ENCODE results near the gene CDH2.

The CDH2 gene

GRCh38 chr18:27959101-27959500 is 217.8 kb downstream of the CDH2 start:
- TF ChIP-seq CTCF (conservative IDR thresholded peaks at IDR 0.05; ENCODE audit: low read depth): no peak
- CTCF ChIA-PET: no interaction called here
- POLR2A ChIA-PET (ENCODE audit: low non-redundant PET): no interaction called here
- DNase-seq (ENCODE audit: low spot score): no peak
- no peak overlapping the region for H3K27ac ChIP-seq

GRCh38 chr18:27956001-27956640 is 220.8 kb downstream of the CDH2 start:
- no peak for DNase-seq (ENCODE audit: low spot score)
- POLR2A ChIA-PET (ENCODE audit: low non-redundant PET): no interaction called here
- TF ChIP-seq CTCF (conservative IDR thresholded peaks at IDR 0.05; ENCODE audit: low read depth): no peak
- no peak overlapping the region for H3K27ac ChIP-seq
- CTCF ChIA-PET: no interaction called here

DNA sequence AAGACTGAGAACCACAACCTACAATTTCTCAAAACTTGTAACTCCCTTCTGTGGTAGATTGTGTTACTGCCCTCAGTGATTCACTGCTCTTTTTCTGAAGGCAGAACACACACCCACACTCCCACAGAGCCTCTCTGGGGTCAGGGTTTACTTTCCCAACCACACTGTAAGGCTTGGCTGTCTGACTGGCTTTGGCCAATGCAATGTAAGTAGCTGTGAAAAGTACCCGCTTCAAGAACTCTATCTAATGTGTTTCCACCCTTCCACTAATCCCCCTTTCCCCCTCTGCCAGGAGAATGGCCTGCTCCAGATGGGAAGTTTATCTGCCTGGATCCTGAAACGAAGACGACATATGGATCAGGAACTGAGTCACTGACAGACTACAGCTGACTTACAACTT is 222.7 kb downstream of the CDH2 start:
- no peak for TF ChIP-seq CTCF (conservative IDR thresholded peaks at IDR 0.05; ENCODE audit: low read depth)
- CTCF ChIA-PET: no interaction called here
- no peak for DNase-seq (ENCODE audit: low spot score)
- POLR2A ChIA-PET (ENCODE audit: low non-redundant PET): no interaction called here
- H3K27ac ChIP-seq: no peak overlapping the region

DNA sequence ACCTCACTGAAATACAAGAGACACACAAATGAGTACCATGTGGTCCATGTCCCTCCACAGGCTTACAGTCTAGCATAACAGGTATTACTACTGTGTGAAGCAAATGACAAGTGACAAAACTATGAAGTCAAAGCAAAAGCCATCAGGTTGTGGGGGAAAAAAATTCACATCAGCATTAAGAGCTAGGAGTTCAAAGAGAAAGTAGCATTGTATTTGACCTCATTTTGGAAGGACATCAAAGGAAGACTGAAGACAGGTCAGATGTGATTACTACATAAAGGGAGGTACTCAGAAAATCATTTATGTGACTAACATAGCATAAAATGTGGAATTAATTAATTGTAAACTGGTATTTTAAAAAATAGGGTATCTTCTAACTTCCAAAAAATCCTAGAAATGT is 224.2 kb downstream of the CDH2 start:
- ChIA-PET POLR2A (ENCODE audit: low non-redundant PET) (no interaction called here), CTCF (no interaction called here)
- H3K27ac ChIP-seq: no peak overlapping the region
- no peak for DNase-seq (ENCODE audit: low spot score)
- TF ChIP-seq CTCF (conservative IDR thresholded peaks at IDR 0.05; ENCODE audit: low read depth): no peak

- POLR2A ChIA-PET (ENCODE audit: low non-redundant PET): no interaction called here
- no peak for DNase-seq (ENCODE audit: low spot score)
- CTCF ChIA-PET: no interaction called here
- no peak for TF ChIP-seq CTCF (conservative IDR thresholded peaks at IDR 0.05; ENCODE audit: low read depth)
- no peak overlapping the region for H3K27ac ChIP-seq
Measured at GRCh38 chr18:27950648-27951228, 226.2 kb downstream of the CDH2 start.

DNA sequence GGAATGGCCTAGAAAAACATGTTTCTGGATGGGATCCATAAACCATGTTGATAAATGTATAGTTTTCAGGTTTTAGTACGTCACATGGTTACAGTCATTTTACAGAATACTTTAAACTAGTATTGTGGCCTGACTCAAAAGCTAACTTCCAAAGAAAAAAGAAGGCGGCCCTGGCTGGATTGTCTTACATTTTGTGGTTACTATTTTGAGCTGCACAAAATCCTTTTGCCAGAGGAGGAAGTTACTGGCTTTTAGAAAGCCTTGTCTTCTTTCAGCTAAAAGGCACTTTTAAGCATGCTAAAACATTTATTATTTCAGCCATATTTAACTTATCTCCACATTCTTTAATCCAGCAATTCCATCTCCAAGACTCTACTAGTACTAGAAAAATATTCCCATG is 227.9 kb downstream of the CDH2 start:
- POLR2A ChIA-PET (ENCODE audit: low non-redundant PET): no interaction called here
- no peak for TF ChIP-seq CTCF (conservative IDR thresholded peaks at IDR 0.05; ENCODE audit: low read depth)
- CTCF ChIA-PET: interaction anchor here (0.7 kb wide), 1 partner anchor 343 kb away, joined by 3 read pairs; no protein-coding TSS in a partner anchor
- H3K27ac ChIP-seq: no peak overlapping the region
- DNase-seq (ENCODE audit: low spot score): no peak
